Right lung (tissue), 5 donors: ENCODE data around the gene SHISA5. TPM values are rescaled to one million over a fixed set of nuclear protein-coding genes. Genes with fewer than 3 reads are reported as not detected.

Experiments
- DNase-seq, 2 donors: peaks; one replicate each; pipeline ENCODE4 v3.0.0-alpha.2; 2013
- polyA plus RNA-seq, 5 donors: library from polyadenylated mRNA; unstranded; fragments of 120-200 nt; gene quantifications; one replicate each; pipeline versions ENCODE4 v1.2.1 to v1.2.3, GENCODE V29; 2013; ENCODE audit warnings: inconsistent platforms in 1 of 5, low replicate concordance in 1 of 5; ENCODE audit not compliant: insufficient read length in 5 of 5, insufficient read depth in 1 of 5

Gene SHISA5
- polyA plus RNA-seq, 5 donors = 88.9 to 126 (median 102) TPM

DNA sequence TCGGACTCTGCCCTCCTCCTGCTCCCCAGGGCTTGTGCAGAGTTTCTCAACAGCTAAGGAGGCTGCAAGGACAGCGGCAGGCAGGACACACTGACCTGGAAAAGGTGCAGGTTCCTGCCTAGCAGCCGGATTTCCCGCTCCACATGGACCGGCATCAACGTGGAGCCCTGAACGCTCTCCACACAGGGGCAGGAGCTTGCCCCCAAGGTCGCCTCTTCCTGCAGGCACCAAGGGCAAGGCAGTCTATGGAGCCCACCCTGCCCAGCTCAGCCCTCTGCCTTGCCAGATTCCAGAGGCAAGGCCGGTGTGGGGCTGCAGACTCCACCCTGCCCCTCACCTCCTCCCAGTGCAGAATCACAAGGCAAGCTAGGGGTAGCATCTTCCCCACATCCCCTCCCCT, 84.8 kb downstream of the SHISA5 start:
- DNase-seq = no peak

DNA sequence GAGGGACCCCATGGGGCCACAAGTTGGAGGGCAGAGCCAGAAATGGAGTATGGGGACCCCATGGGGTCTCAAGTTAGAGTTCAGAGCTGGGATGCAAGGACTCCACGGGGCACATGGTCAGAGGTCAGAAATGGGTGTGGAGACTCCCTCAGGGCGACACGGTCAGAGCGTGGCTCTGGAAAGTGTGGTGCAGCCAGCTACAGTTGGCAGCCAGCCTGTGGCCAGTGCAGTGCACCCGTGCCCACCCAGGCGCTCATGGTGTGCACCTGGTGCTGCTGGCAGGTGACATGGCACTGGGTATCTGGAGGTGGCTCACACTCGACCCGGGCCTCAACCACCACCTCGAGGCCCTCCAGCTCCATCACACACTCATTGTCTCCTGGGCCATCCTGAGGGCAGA, 85.3 kb downstream of the SHISA5 start:
- DNase-seq = no peak

DNA sequence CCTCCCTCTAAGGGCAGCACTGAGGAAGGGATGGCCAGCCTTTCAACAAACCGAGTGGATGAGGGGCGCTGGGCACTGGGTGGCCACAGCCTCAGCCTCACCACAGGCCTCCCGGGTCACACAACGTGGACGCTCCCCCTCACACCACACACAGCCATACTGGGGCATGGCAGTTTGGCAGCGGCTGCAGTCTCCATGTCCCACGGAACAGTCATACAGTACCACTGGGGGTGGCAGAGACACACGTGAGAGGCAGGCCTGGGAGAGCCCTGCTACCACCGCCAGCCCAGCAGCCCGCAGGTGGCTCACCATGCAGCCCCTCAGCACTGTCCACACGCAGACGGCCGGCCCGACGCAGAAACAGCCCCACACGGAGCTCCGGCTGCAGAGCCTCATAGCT, 85.8 kb downstream of the SHISA5 start:
- DNase-seq = no peak

Other genes with a start within 250 kb of the SHISA5 start
- gene NME6, start 202.8 kb downstream of the SHISA5 start, polyA plus RNA-seq = 10 to 100 TPM; 23.9 to 33.1 (median 28.4) TPM
- gene SPINK8, start 170.5 kb downstream of the SHISA5 start, polyA plus RNA-seq = not detected
- under 1 TPM; 0.29 to 0.46 (median 0.34) TPM for gene FBXW12, start 132.0 kb downstream of the SHISA5 start, polyA plus RNA-seq
- 100 to 1,000 TPM in 3 of 5 donors, 10 to 100 TPM in 2; 77.3 to 119 (median 107) TPM for gene PLXNB1, start 74.1 kb downstream of the SHISA5 start, polyA plus RNA-seq
- gene CCDC51, start 64.1 kb downstream of the SHISA5 start, polyA plus RNA-seq = 10 to 100 TPM; 14.3 to 16.4 (median 14.7) TPM
- 100 to 1,000 TPM; 254 to 310 (median 266) TPM for gene TMA7, start 63.9 kb downstream of the SHISA5 start, polyA plus RNA-seq
- 10 to 100 TPM; 10.7 to 14.0 (median 12.8) TPM for gene ATRIP, start 57.4 kb downstream of the SHISA5 start, polyA plus RNA-seq
- gene PFKFB4, start 52.6 kb upstream of the SHISA5 start, polyA plus RNA-seq = 10 to 100 TPM in 1 of 5 donors, 1 to 10 TPM in 4; 5.5 to 10.9 (median 7.5) TPM
- gene UCN2, start 59.6 kb upstream of the SHISA5 start, polyA plus RNA-seq = under 1 TPM in 3 of 5 donors, not detected in 2; 0.17 to 0.33 (median 0.22) TPM
- 10 to 100 TPM in 2 of 5 donors, 1 to 10 TPM in 3; 4.4 to 12.9 (median 9.3) TPM for gene COL7A1, start 91.2 kb upstream of the SHISA5 start, polyA plus RNA-seq
- 100 to 1,000 TPM; 141 to 169 (median 147) TPM for gene UQCRC1, start 105.5 kb upstream of the SHISA5 start, polyA plus RNA-seq
- gene TMEM89, start 117.6 kb upstream of the SHISA5 start, polyA plus RNA-seq = under 1 TPM in 1 of 5 donors, not detected in 4; 0.24 TPM
- 10 to 100 TPM; 11.5 to 17.7 (median 16.7) TPM for gene SLC26A6, start 131.3 kb upstream of the SHISA5 start, polyA plus RNA-seq
- 1 to 10 TPM in 1 of 5 donors, under 1 TPM in 4; 0.56 to 1.5 (median 0.99) TPM for gene CELSR3, start 158.7 kb upstream of the SHISA5 start, polyA plus RNA-seq
- gene NCKIPSD, start 181.7 kb upstream of the SHISA5 start, polyA plus RNA-seq = 10 to 100 TPM; 13.0 to 21.2 (median 18.4) TPM
- gene IP6K2, start 213.0 kb upstream of the SHISA5 start, polyA plus RNA-seq = 100 to 1,000 TPM; 204 to 224 (median 221) TPM